Right lobe of liver (tissue), 4 donors: ENCODE results near the gene WDFY3.

Source experiments
- CTCF ChIP-seq, 4 donors: fragments of 200-600 bp in 3 of 4; fragments of 450-650 bp in 1 of 4; IDR thresholded peaks; one replicate each; pipeline versions ENCODE4 v1.5.1 to v1.8.0; 2016 to 2022; ENCODE audit warnings: antibody characterized with exemption in 4 of 4, mild to moderate bottlenecking in 2 of 4
- POLR2A ChIP-seq: fragments of 450-650 bp; IDR thresholded peaks from one replicate; pipeline ENCODE4 v1.6.1; 2017; ENCODE audit warnings: antibody characterized with exemption, mild to moderate bottlenecking
- donor health status: DM: no; HTN: no; CAD: no.
- donor health status: DM: no; HTN: no; CAD: no.
- donor health status: DM: no; HTN: yes; CAD: no.

GRCh38 chr4:84666439-84666838 lies 300.1 kb downstream of the WDFY3 start:
- no peak for TF ChIP-seq CTCF (IDR thresholded peaks at IDR 0.05)
- TF ChIP-seq POLR2A, result no peak
